ENCODE measurements around the gene PLTP. TPM values are rescaled to one million over a fixed set of nuclear protein-coding genes. Genes with fewer than 3 reads are reported as not detected.

The PLTP gene
- total RNA-seq, 1 donor from 2014 or later = 292 TPM

DNA sequence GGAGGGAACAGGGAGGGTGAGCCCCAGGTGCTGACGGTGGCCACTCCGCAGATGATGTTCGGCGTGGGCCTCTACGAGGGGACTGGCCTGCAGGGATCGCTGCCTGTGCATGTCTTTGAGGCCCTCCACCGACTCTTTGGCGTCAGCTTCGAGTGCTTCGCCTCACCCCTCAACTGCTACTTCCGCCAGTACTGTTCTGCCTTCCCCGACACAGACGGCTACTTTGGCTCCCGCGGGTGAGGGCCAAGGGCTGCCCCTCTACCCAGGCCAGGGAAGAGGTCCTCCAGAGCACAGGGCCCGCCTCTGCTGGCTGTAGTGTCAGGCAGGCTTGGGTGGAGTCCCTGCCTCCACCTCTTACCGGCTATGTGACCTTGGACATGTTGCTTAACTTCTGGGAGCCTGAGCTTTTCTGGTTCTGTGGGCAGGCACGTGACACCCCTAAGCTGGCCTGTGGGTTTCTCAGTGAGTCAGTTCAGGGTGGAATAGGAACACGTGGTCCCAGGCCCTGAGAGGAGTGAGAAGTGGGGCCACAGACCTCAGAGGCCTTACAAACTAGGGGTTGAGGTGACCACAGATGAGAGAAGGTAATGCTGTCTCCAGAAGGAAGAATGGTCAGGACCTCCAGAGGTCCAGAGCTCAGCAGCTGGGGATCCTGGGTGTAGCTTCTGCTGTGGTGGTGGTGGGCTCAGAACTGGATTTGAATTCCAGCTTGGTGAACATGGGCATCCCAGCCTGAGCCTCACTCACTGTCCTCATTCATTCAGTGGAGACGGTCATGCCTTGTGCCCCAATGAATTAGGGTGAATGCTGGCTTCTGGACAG, 34.4 kb upstream of the PLTP start:
- intact Hi-C loops (cut with DNase I) = no loop called here
- peaks cover 6 to 96% of the 10 kb centered on the region in 2 donors for H3K36me3 ChIP-seq
- no peak for DNase-seq (ENCODE audit: extremely low spot score in 2 of 2)

GRCh38 chr20:45945678-45946148, 33.8 kb upstream of the PLTP start:
- Histone ChIP-seq H3K9me3 (no peaks in the 10 kb centered on the region), H3K4me3 (no peak overlapping the region), H3K27ac (peak overlapping the region; percentile 58), H3K4me1 (peaks cover 26% of the 10 kb centered on the region), H3K36me3 (peaks cover 8 to 96% of the 10 kb centered on the region in 2 donors), H3K27me3 (no peaks in the 10 kb centered on the region)
- intact Hi-C loops (cut with DNase I) = no loop called here
- no peak for DNase-seq (ENCODE audit: extremely low spot score in 2 of 2)
- TF ChIP-seq CTCF (IDR thresholded peaks at IDR 0.05) (no peak), POLR2AphosphoS5 (IDR thresholded peaks at IDR 0.05; ENCODE audit: insufficient read depth in 1 of 2, low read depth in 1 of 2) (no peak), POLR2A (IDR thresholded peaks at IDR 0.05) (no peak)

More for the DNA sequence above, 34.4 kb upstream of the PLTP start:
- Histone ChIP-seq H3K27me3 (no peaks in the 10 kb centered on the region), H3K9me3 (no peaks in the 10 kb centered on the region), H3K4me3 (no peak overlapping the region), H3K27ac (peak overlapping the region; percentile 58), H3K4me1 (peaks cover 26% of the 10 kb centered on the region)
- TF ChIP-seq CTCF (IDR thresholded peaks at IDR 0.05) (no peak), POLR2A (IDR thresholded peaks at IDR 0.05) (no peak), POLR2AphosphoS5 (IDR thresholded peaks at IDR 0.05; ENCODE audit: insufficient read depth in 1 of 2, low read depth in 1 of 2) (peak; percentile 49 to 79)

- no peak for DNase-seq (ENCODE audit: extremely low spot score in 2 of 2)
- Histone ChIP-seq H3K9me3 (no peaks in the 10 kb centered on the region), H3K4me1 (peaks cover 26% of the 10 kb centered on the region), H3K36me3 (peaks cover 8 to 96% of the 10 kb centered on the region in 2 donors), H3K4me3 (no peak overlapping the region), H3K27ac (peak overlapping the region; percentile 58), H3K27me3 (no peaks in the 10 kb centered on the region)
- TF ChIP-seq POLR2A (IDR thresholded peaks at IDR 0.05) (no peak), CTCF (IDR thresholded peaks at IDR 0.05) (peak in 1 of 3 experiments; percentile 5), POLR2AphosphoS5 (IDR thresholded peaks at IDR 0.05; ENCODE audit: insufficient read depth in 1 of 2, low read depth in 1 of 2) (no peak)
- intact Hi-C loops (cut with DNase I) = no loop called here
Observed at GRCh38 chr20:45944965-45945677, 33.2 kb upstream of the PLTP start.

DNA sequence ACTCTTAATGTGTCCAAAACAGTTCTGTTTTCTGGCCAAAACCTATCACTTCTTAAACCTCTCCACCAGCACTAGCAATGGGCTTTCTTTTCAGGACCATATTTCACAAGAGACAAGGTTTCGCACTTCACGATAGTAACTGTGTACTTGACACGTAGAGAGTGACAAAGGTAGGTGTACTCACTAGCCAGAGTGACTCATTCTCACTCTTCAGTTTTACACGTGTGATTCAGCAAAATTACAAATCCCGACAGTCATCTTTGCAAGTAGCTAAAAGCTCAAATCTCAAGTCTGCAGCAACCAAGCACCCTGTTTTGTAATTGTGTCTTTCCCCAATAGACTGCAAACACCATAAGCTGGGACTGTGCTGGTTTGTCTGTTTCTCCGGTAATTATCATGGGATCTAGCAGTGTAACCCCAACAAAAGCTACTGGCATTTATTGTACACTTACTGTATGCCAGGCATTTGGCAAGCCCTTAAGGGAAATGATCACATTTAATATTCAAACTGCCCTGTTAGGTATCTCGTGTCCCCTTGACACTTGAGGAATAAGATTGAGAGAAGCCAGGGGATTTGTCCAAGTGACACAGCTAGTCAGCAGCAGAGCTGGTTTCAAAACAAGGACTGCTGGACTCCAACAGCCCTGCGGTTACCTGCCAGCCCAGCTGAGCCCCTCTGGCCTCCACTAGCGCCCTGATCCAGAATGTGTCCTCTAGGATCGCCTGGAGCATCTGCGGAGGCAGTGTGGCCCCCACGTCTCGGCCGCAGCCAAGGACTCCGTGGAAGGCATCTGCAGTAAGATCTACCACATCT, 32.4 kb upstream of the PLTP start:
- Histone ChIP-seq H3K36me3 (peaks cover 8 to 96% of the 10 kb centered on the region in 2 donors), H3K4me3 (no peak overlapping the region), H3K9me3 (no peaks in the 10 kb centered on the region), H3K27me3 (no peaks in the 10 kb centered on the region), H3K4me1 (peaks cover 26% of the 10 kb centered on the region), H3K27ac (no peak overlapping the region)
- DNase-seq (ENCODE audit: extremely low spot score in 2 of 2) = no peak
- intact Hi-C loops (cut with DNase I) = no loop called here
- TF ChIP-seq CTCF (IDR thresholded peaks at IDR 0.05) = no peak
- TF ChIP-seq POLR2AphosphoS5 (IDR thresholded peaks at IDR 0.05; ENCODE audit: insufficient read depth in 1 of 2, low read depth in 1 of 2) = peak in 1 of 2 donors; percentile 63
- no peak for TF ChIP-seq POLR2A (IDR thresholded peaks at IDR 0.05)

All from vagina (tissue), 2 donors.